HEK293T (cell line): ENCODE results near the gene MUSTN1.

ENCODE experiments used
- BHLHE40 ChIP-seq: fragments of 450-650 bp; IDR thresholded peaks from 2 replicates; pipeline ENCODE4 v1.6.1; 2016; ENCODE audit warnings: mild to moderate bottlenecking, moderate library complexity, borderline replicate concordance
- ELF4 ChIP-seq: fragments of 450-650 bp; IDR thresholded peaks from 2 replicates; pipeline ENCODE4 v1.6.1; 2017; ENCODE audit warnings: antibody characterized with exemption
- FOXA1 ChIP-seq: fragments of 450-650 bp; IDR thresholded peaks from 2 replicates; pipeline ENCODE4 v1.6.1; 2016; ENCODE audit warnings: mild to moderate bottlenecking
- FOXM1 ChIP-seq: fragments of 450-650 bp; IDR thresholded peaks from 2 replicates; pipeline ENCODE4 v1.6.1; 2017; ENCODE audit warnings: mild to moderate bottlenecking, borderline replicate concordance
- L3MBTL2 ChIP-seq: fragments of 450-650 bp; conservative IDR thresholded peaks from 2 replicates; pipeline ENCODE4 v1.6.1; 2016; ENCODE audit warnings: mild to moderate bottlenecking
- PKNOX1 ChIP-seq: fragments of 450-650 bp; IDR thresholded peaks from 2 replicates; pipeline ENCODE4 v1.6.1; 2016
- SP1 ChIP-seq: fragments of 450-650 bp; IDR thresholded peaks from 2 replicates; pipeline ENCODE4 v1.6.1; 2017
- SUZ12 ChIP-seq: fragments of 450-650 bp; IDR thresholded peaks from 2 replicates; pipeline ENCODE4 v1.6.1; 2016; ENCODE audit warnings: mild to moderate bottlenecking
- TARDBP ChIP-seq: fragments of 450-650 bp; IDR thresholded peaks from 2 replicates; pipeline ENCODE4 v1.6.1; 2016
- ZNF384 ChIP-seq: fragments of 450-650 bp; IDR thresholded peaks from 2 replicates; pipeline ENCODE4 v1.6.1; 2016

GRCh38 chr3:52819936-52820335 is 14.9 kb downstream of the MUSTN1 start:
- TF ChIP-seq FOXA1, result no peak
- no peak for TF ChIP-seq ZNF384
- TF ChIP-seq ELF4, result no peak
- TF ChIP-seq TARDBP, result no peak
- no peak for TF ChIP-seq L3MBTL2
- TF ChIP-seq PKNOX1, result no peak; the same call in 1 of the 2 replicates
- no peak for TF ChIP-seq FOXM1
- TF ChIP-seq SP1, result no peak
- no peak for TF ChIP-seq SUZ12
- TF ChIP-seq BHLHE40, result no peak
